OCI-LY1 (cell line): ENCODE results near the gene MTFMT.
A peak's percentile ranks its signal among the peaks of the same experiment; 100 is the strongest.
"Not testable (repeated sequence)": the region's sequence is repeated elsewhere in the genome, so short reads cannot be mapped to it uniquely, and the experiment has no call there.

Experiments used
- H2AFZ ChIP-seq: fragments of 200-600 bp; sonication (generic), shearing (Covaris generic); 2 replicates; pipeline ENCODE4 v1.6.0; 2014; ENCODE audit warnings: antibody characterized with exemption, mild to moderate bottlenecking, low read length
- H3F3A ChIP-seq: fragments of 200-600 bp; sonication (generic), shearing (Covaris generic); 2 replicates; pipeline ENCODE4 v1.6.0; 2014; ENCODE audit warnings: mild to moderate bottlenecking, antibody characterized with exemption, low read length, moderate library complexity; ENCODE audit not compliant: insufficient read depth
- H3K27ac ChIP-seq: fragments of 200-600 bp; sonication (generic); 2 replicates; pipeline ENCODE4 v1.5.1; 2014; ENCODE audit warnings: low read length, mixed run types, mild to moderate bottlenecking, low read depth; ENCODE audit not compliant: poor library complexity, severe bottlenecking
- H3K27me3 ChIP-seq: fragments of 200-600 bp; sonication (generic); 2 replicates; pipeline ENCODE4 v1.6.0; 2014; ENCODE audit warnings: antibody characterized with exemption, mild to moderate bottlenecking, low read length, moderate library complexity; ENCODE audit not compliant: insufficient read depth
- H3K36me3 ChIP-seq: fragments of 200-600 bp; sonication (generic); 2 replicates; pipeline ENCODE4 v1.6.1; 2014; ENCODE audit warnings: mild to moderate bottlenecking, antibody characterized with exemption, low read length, moderate library complexity, mixed read lengths; ENCODE audit not compliant: insufficient read depth
- H3K4me1 ChIP-seq: fragments of 200-600 bp; sonication (generic); 2 replicates; pipeline ENCODE4 v1.5.1; 2014; ENCODE audit warnings: mild to moderate bottlenecking, low read length, moderate library complexity; ENCODE audit not compliant: insufficient read depth, severe bottlenecking
- H3K4me2 ChIP-seq: fragments of 200-600 bp; sonication (generic), shearing (Covaris generic); 2 replicates; pipeline ENCODE4 v1.6.1; 2014; ENCODE audit warnings: low read length
- H3K4me3 ChIP-seq: fragments of 200-600 bp; sonication (generic); 2 replicates; pipeline ENCODE4 v1.5.1; 2014; ENCODE audit warnings: low read length, low read depth, mild to moderate bottlenecking, mixed read lengths; ENCODE audit not compliant: poor library complexity, severe bottlenecking
- H3K79me2 ChIP-seq: fragments of 200-600 bp; shearing (Covaris generic); 2 replicates; pipeline ENCODE4 v1.6.1; 2016; ENCODE audit warnings: mixed run types, low read length, mixed read lengths; ENCODE audit not compliant: insufficient read depth
- H3K9ac ChIP-seq: fragments of 200-600 bp; sonication (generic), shearing (Covaris generic); 2 replicates; pipeline ENCODE4 v1.6.1; 2014; ENCODE audit warnings: mild to moderate bottlenecking, low read length, mixed read lengths
- H3K9me2 ChIP-seq: fragments of 200-600 bp; sonication (generic), shearing (Covaris generic); 2 replicates; pipeline ENCODE4 v1.6.1; 2014; ENCODE audit warnings: low read depth, mild to moderate bottlenecking, low read length, mixed read lengths
- H3K9me3 ChIP-seq: fragments of 200-600 bp; shearing (Covaris generic); 2 replicates; pipeline ENCODE4 v1.6.1; 2014; ENCODE audit warnings: low read length, mixed read lengths
- H4K20me1 ChIP-seq: fragments of 200-600 bp; sonication (generic), shearing (Covaris generic); 2 replicates; pipeline ENCODE4 v1.6.0; 2016; ENCODE audit warnings: mild to moderate bottlenecking, low read length; ENCODE audit not compliant: insufficient read depth
- CTCF ChIP-seq: fragments of 200-600 bp; sonication (generic), shearing (Covaris generic); IDR thresholded peaks from 2 replicates; pipeline ENCODE4 v1.5.1; 2017; ENCODE audit warnings: mild to moderate bottlenecking, antibody characterized with exemption, low read length, moderate library complexity, mixed read lengths
- EZH2 ChIP-seq: fragments of 200-600 bp; sonication (generic), shearing (Covaris generic); IDR thresholded peaks from 2 replicates; pipeline ENCODE4 v1.8.0; 2017; ENCODE audit warnings: borderline replicate concordance, mixed run types, mild to moderate bottlenecking, antibody characterized with exemption, low read length, moderate library complexity, mixed read lengths

MTFMT gene

GRCh38 chr15:65021488-65021887, 8.0 kb downstream of the MTFMT start:
- no peaks in the 10 kb centered on the region for H3K9me2 ChIP-seq
- H3K27me3 ChIP-seq = no peaks in the 10 kb centered on the region
- no peaks in the 10 kb centered on the region for H4K20me1 ChIP-seq
- no peaks in the 10 kb centered on the region; the same call in 1 of the 2 replicates for H3F3A ChIP-seq
- no peak overlapping the region for H2AFZ ChIP-seq
- no peaks in the 10 kb centered on the region for H3K9me3 ChIP-seq
- H3K79me2 ChIP-seq = no peaks in the 10 kb centered on the region
- H3K36me3 ChIP-seq = peaks cover 61% of the 10 kb centered on the region
- no peak overlapping the region for H3K27ac ChIP-seq
- H3K4me2 ChIP-seq = no peak overlapping the region
- no peak overlapping the region for H3K9ac ChIP-seq
- H3K4me1 ChIP-seq = no peaks in the 10 kb centered on the region
- H3K4me3 ChIP-seq = no peak overlapping the region
- TF ChIP-seq CTCF (no peak), EZH2 (no peak)

- no peaks in the 10 kb centered on the region for H4K20me1 ChIP-seq
- H3K27ac ChIP-seq = no peak overlapping the region
- no peaks in the 10 kb centered on the region for H3K9me3 ChIP-seq
- no peaks in the 10 kb centered on the region for H3K9me2 ChIP-seq
- no peak overlapping the region for H2AFZ ChIP-seq
- H3K9ac ChIP-seq = no peak overlapping the region
- peaks cover 61% of the 10 kb centered on the region for H3K36me3 ChIP-seq
- TF ChIP-seq CTCF (no peak), EZH2 (no peak)
- no peak overlapping the region for H3K4me2 ChIP-seq
- no peaks in the 10 kb centered on the region for H3F3A ChIP-seq
- H3K27me3 ChIP-seq = no peaks in the 10 kb centered on the region
- H3K4me3 ChIP-seq = no peak overlapping the region
- H3K4me1 ChIP-seq = no peaks in the 10 kb centered on the region
- H3K79me2 ChIP-seq = no peaks in the 10 kb centered on the region
Observed at GRCh38 chr15:65020419-65020818, 9.0 kb downstream of the MTFMT start.

DNA sequence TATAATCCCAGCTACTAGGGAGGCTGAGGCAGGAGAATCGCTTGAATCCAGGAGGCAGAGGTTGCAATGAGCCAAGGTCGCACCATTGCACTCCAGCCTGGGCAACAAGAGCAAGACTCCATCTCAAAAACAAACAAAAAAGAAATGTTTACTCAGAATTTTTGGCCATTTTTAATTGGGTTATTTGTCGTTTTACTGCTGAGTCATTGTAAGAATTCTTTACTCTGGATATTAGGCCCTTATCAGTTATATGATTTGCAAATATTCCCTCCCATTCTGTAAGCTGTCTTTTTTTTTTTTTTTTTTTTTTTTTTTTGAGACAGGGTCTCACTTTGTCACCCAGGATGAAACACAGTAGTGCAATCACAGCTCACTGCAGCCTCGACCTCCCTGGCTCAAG, 18.2 kb downstream of the MTFMT start:
- not testable (repeated sequence) for H3K27ac ChIP-seq
- H3K36me3 ChIP-seq = peaks cover 50% of the 10 kb centered on the region

DNA sequence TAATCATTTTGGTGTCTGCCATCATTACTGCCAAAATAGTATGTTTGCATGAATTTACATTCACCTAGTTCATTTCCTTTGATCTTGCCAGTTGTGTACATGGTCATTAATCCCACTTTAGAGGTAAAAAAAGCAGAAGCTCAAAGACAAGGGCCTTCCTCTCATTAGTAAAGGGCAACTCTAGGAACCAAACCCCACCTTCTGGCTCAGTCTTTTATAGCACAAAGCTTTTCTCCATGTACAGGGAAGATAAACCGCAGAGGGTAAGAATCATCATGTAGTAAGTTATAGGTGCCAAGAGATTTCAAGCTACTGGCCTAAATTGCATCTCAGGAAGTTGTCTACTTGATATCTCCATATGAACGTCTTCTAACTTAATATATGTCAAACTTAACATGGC, 20.5 kb downstream of the MTFMT start:
- no peaks in the 10 kb centered on the region for H3K27me3 ChIP-seq
- H3K27ac ChIP-seq = no peak overlapping the region
- no peak overlapping the region for H3K4me3 ChIP-seq
- H3K9me2 ChIP-seq = no peaks in the 10 kb centered on the region
- H2AFZ ChIP-seq = no peak overlapping the region
- no peaks in the 10 kb centered on the region for H3K79me2 ChIP-seq
- H3K36me3 ChIP-seq = peaks cover 28% of the 10 kb centered on the region
- H3F3A ChIP-seq = no peaks in the 10 kb centered on the region
- peak; percentile 38; the same call in 1 of the 2 replicates for TF ChIP-seq CTCF
- no peak for TF ChIP-seq EZH2
- no peak overlapping the region for H3K9ac ChIP-seq
- H3K4me2 ChIP-seq = no peak overlapping the region
- H3K4me1 ChIP-seq = no peaks in the 10 kb centered on the region
- no peaks in the 10 kb centered on the region for H3K9me3 ChIP-seq
- H4K20me1 ChIP-seq = no peaks in the 10 kb centered on the region

More for the DNA sequence above, 18.2 kb downstream of the MTFMT start:
- not testable (repeated sequence) for H3F3A ChIP-seq, H3K79me2 ChIP-seq, H4K20me1 ChIP-seq, H3K4me3 ChIP-seq, H3K4me1 ChIP-seq, H2AFZ ChIP-seq, H3K27me3 ChIP-seq, H3K9me3 ChIP-seq, H3K9ac ChIP-seq, H3K9me2 ChIP-seq, H3K4me2 ChIP-seq
